Progenitor cell of endocrine pancreas (in vitro differentiated cells): ENCODE data around the gene FCRL5. TPM values are rescaled to one million over a fixed set of nuclear protein-coding genes. Genes with fewer than 3 reads are reported as not detected.

Source experiments
- DNase-seq: peaks from one replicate; pipeline ENCODE4 v3.0.0; 2021; ENCODE audit warnings: low spot score; ENCODE audit not compliant: unreplicated experiment
- H3K27ac Mint-ChIP-seq: 2 replicates; pipeline ENCODE4 v1.8.0; 2021; ENCODE audit warnings: mild to moderate bottlenecking, moderate library complexity, mixed read lengths
- H3K27me3 Mint-ChIP-seq: 2 replicates; pipeline ENCODE4 v1.8.0; 2021; ENCODE audit warnings: mixed read lengths
- H3K36me3 Mint-ChIP-seq: 2 replicates; pipeline ENCODE4 v1.8.0; 2022; ENCODE audit warnings: mixed read lengths; ENCODE audit not compliant: insufficient read depth
- H3K4me1 Mint-ChIP-seq: 2 replicates; pipeline ENCODE4 v1.8.0; 2021; ENCODE audit warnings: low read depth, mixed read lengths
- H3K4me3 Mint-ChIP-seq: 2 replicates; pipeline ENCODE4 v1.8.0; 2021; ENCODE audit warnings: low read depth, mild to moderate bottlenecking, moderate library complexity, mixed read lengths
- H3K9me3 Mint-ChIP-seq: 2 replicates; pipeline ENCODE4 v1.8.0; 2021; ENCODE audit warnings: low read depth, mixed read lengths
- total RNA-seq: library from RNA; stranded (reverse); gene quantifications from 2 replicates; pipeline ENCODE4 v1.2.1, GENCODE V29; 2021
- TF ChIP-seq, protein P1 (sequence below): fragments of 200-600 bp; sonication (generic); IDR thresholded peaks from one replicate; pipeline ENCODE4 v1.5.0; 2021; ENCODE audit warnings: antibody characterized with exemption, mild to moderate bottlenecking; ENCODE audit not compliant: unreplicated experiment

FCRL5 gene
- total RNA-seq, 1 donor from 2014 or later, result not detected

DNA sequence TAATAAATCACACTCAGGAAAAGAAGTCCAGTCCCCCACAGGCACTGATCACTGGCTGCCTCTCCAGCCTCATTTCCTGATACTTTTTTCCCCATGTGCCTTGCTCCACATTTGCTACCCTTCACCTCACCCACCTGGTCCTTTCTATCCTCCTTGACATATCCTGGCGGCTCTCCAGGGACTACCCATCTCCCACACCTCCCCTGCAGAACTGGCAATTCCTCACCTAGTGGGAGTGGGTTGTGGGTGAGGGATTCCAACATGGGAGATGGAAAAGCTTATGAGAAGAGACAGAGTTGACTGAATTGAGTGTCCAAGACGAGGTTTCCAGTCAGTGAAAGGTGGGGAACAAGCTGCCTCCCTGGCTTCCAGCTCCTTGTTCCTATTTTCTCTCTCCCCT is 69.6 kb downstream of the FCRL5 start:
- peaks cover 3% of the 10 kb centered on the region for H3K4me1 Mint-ChIP-seq
- H3K27ac Mint-ChIP-seq, result no peak overlapping the region
- H3K4me3 Mint-ChIP-seq, result no peak overlapping the region
- TF ChIP-seq, protein P1, sequence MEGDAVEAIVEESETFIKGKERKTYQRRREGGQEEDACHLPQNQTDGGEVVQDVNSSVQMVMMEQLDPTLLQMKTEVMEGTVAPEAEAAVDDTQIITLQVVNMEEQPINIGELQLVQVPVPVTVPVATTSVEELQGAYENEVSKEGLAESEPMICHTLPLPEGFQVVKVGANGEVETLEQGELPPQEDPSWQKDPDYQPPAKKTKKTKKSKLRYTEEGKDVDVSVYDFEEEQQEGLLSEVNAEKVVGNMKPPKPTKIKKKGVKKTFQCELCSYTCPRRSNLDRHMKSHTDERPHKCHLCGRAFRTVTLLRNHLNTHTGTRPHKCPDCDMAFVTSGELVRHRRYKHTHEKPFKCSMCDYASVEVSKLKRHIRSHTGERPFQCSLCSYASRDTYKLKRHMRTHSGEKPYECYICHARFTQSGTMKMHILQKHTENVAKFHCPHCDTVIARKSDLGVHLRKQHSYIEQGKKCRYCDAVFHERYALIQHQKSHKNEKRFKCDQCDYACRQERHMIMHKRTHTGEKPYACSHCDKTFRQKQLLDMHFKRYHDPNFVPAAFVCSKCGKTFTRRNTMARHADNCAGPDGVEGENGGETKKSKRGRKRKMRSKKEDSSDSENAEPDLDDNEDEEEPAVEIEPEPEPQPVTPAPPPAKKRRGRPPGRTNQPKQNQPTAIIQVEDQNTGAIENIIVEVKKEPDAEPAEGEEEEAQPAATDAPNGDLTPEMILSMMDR, result no peak
- peaks cover 3% of the 10 kb centered on the region for H3K27me3 Mint-ChIP-seq
- no peaks in the 10 kb centered on the region for H3K36me3 Mint-ChIP-seq
- peaks cover 11% of the 10 kb centered on the region for H3K9me3 Mint-ChIP-seq
- no peak for DNase-seq

DNA sequence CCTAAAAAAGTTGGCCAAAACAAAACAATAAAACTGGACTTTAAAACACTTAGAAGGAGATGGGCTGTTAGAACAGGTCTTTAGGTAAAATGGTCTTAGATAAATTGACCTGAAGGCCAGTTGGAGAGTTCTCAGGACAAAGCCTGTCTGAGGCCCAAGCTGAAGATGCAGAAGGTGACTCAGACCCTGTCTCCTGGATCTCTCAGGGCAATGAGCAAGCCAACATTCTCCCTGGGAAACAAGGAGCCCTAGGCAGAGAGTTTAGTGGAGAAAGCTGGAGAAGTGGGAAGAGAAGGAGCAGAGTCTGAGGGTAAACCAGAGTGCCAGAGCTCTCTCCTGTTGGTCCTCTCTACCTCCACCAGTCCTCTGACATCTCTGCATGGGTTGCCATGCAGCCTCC is 70.1 kb downstream of the FCRL5 start:
- Mint-ChIP-seq H3K4me3 (no peak overlapping the region), H3K9me3 (peaks cover 14% of the 10 kb centered on the region), H3K27me3 (peaks cover 3% of the 10 kb centered on the region), H3K27ac (no peak overlapping the region), H3K4me1 (peaks cover 3% of the 10 kb centered on the region), H3K36me3 (peaks cover under 1% of the 10 kb centered on the region)
- TF ChIP-seq, protein P1, result no peak
- DNase-seq, result no peak

DNA sequence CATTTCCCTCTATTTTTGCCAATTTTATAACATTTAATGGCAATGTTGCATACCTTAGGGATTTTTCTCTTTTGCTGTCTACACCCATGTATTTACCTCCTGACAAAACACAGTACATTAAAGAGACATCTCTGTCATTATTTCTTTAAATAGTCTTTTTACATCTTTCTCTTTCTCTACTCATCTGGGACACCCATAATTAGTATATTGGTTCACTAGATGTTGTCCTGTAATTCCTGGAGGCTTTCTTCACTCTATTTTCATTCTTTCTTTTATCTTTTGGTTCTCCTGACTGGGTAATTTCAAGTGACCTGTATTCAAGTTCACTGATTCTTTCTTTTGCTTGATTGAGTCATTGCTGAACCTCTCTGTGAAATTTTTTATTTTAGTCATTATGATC is 74.3 kb downstream of the FCRL5 start:
- Mint-ChIP-seq H3K4me3 (no peak overlapping the region), H3K27me3 (no peaks in the 10 kb centered on the region), H3K9me3 (peaks cover 32% of the 10 kb centered on the region), H3K27ac (no peak overlapping the region), H3K4me1 (peaks cover 5% of the 10 kb centered on the region), H3K36me3 (peaks cover 6% of the 10 kb centered on the region)
- TF ChIP-seq, protein P1, result no peak
- no peak for DNase-seq

DNA sequence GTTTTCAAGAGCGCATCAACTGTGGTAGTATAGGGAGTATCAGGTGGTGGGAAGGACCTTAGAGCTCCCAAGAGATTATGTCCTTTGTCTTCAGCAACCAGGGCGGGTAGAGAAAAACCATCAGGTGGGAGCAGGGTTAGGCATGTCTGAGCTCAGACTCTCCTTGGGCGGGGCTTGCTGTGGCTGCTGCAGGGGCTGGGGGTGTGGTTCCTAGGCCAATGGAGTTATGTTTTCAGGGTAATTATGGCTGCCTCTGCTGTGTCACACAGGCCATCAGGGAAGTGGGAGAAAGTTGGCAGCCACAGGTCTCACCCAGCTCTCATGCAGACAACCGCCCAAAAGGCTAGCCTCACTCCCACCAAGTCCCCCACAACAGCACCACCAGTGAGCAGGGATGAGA is 74.9 kb downstream of the FCRL5 start:
- Mint-ChIP-seq H3K4me3 (no peak overlapping the region), H3K9me3 (peaks cover 32% of the 10 kb centered on the region), H3K27me3 (no peaks in the 10 kb centered on the region), H3K4me1 (peaks cover 2% of the 10 kb centered on the region), H3K36me3 (peaks cover 6% of the 10 kb centered on the region), H3K27ac (no peak overlapping the region)
- TF ChIP-seq, protein P1, result no peak
- no peak for DNase-seq

DNA sequence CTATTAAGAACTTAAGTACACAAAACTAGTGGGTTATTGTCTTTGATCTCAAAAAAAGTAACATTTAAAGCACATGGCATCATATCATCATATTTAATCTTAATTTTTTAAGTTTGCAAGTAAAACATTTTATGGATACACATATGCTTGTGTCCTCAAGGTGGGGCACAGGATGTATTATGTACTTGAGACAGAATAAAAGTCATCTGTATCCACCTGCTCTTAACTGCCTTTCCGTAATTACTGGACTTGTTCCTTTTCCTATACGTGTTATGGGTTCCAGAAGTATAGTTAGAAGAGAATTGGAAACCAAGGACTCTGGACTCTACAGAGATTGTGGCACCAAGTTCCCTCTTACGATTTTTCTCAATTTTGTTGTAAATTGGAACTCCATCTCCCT is 79.4 kb downstream of the FCRL5 start:
- no peak overlapping the region for H3K27ac Mint-ChIP-seq
- peaks cover 6% of the 10 kb centered on the region for H3K36me3 Mint-ChIP-seq
- no peaks in the 10 kb centered on the region for H3K27me3 Mint-ChIP-seq
- no peak for DNase-seq
- peaks cover 3% of the 10 kb centered on the region for H3K4me1 Mint-ChIP-seq
- peaks cover 23% of the 10 kb centered on the region for H3K9me3 Mint-ChIP-seq
- H3K4me3 Mint-ChIP-seq, result no peak overlapping the region
- TF ChIP-seq, protein P1, result no peak
